ENCODE results near the gene PRPH2.

GRCh38 chr6:42707595-42707994, 14.8 kb downstream of the PRPH2 start:
- TF ChIP-seq POLR2AphosphoS5 (IDR thresholded peaks at IDR 0.05; ENCODE audit: low read depth, low read length) (no peak), TAF1 (IDR thresholded peaks at IDR 0.05; ENCODE audit: low read depth, low read length) (no peak), SPI1 (IDR thresholded peaks at IDR 0.05; ENCODE audit: low read depth, low read length) (no peak), POLR2A (IDR thresholded peaks at IDR 0.05; ENCODE audit: low read depth, low read length) (no peak)
